GM18951 (cell line): ENCODE measurements around the gene EN2.

Experiments
- POLR2A ChIP-seq: IDR thresholded peaks from 4 replicates; pipeline ENCODE4 v1.6.1; 2011; ENCODE audit warnings: mild to moderate bottlenecking; ENCODE audit not compliant: insufficient read length, insufficient read depth; ENCODE audit errors: extremely low read depth
- in situ Hi-C: fragments of 300-500 bp; cut with MboI; formaldehyde crosslinking; loops from one replicate; pipeline ENCODE4 v1.12.0; 2022; ENCODE audit warnings: low sequenced_read_pairs, mixed read lengths, inconsistent platforms; ENCODE audit not compliant: unreplicated experiment

Gene EN2

GRCh38 chr7:155467846-155468784 lies 10.2 kb downstream of the EN2 start:
- in situ Hi-C loops, result no loop called here

GRCh38 chr7:155468785-155469148 lies 10.8 kb downstream of the EN2 start:
- TF ChIP-seq POLR2A, result no peak
- in situ Hi-C loops, result no loop called here

More at GRCh38 chr7:155467846-155468784, 10.2 kb downstream of the EN2 start:
- TF ChIP-seq POLR2A, result no peak

DNA sequence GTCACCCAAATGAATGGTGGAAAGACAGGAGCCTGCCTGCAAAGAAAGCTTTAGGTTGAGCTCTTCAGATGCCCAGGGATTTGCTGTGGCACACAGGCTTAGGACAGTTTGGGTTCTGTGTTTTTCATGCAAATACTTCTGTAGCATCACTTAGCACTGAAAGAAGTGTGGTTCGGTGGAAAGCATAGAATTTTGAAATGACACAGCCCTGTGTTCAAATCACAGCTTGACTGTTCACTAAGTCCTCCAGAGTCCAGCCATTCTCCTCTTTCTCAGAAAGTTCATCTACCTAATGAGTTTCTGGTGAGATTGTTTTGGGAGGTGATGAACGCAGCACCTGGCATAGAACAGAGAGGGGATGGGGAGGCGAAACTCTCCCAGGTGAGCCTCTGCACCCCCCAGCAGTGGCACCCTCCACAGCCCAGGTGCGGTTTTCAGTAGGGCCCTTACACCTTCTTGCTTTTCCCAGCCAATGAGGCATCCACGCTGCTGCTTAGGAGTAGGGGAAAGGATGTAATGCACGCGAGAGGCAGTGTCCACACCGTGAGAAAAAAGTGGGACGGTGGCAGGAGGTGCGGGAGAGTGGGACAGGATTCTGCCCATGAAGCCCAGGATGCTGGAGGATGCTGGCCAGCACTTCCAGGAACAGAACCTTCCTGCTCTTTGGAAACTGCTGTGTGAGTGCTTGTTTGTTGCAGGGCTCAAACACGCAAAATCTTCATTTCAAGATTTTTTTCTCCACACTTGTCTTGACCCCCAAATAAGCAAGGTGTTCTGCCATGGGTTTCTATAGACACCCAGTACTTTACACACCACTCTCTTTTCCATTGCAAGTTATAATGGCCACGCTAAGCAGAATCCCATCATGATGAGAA lies 11.6 kb downstream of the EN2 start:
- TF ChIP-seq POLR2A, result no peak
- in situ Hi-C loops, result no loop called here

- TF ChIP-seq POLR2A, result no peak
- in situ Hi-C loops, result no loop called here
Measured at GRCh38 chr7:155470186-155470487, 12.2 kb downstream of the EN2 start.

DNA sequence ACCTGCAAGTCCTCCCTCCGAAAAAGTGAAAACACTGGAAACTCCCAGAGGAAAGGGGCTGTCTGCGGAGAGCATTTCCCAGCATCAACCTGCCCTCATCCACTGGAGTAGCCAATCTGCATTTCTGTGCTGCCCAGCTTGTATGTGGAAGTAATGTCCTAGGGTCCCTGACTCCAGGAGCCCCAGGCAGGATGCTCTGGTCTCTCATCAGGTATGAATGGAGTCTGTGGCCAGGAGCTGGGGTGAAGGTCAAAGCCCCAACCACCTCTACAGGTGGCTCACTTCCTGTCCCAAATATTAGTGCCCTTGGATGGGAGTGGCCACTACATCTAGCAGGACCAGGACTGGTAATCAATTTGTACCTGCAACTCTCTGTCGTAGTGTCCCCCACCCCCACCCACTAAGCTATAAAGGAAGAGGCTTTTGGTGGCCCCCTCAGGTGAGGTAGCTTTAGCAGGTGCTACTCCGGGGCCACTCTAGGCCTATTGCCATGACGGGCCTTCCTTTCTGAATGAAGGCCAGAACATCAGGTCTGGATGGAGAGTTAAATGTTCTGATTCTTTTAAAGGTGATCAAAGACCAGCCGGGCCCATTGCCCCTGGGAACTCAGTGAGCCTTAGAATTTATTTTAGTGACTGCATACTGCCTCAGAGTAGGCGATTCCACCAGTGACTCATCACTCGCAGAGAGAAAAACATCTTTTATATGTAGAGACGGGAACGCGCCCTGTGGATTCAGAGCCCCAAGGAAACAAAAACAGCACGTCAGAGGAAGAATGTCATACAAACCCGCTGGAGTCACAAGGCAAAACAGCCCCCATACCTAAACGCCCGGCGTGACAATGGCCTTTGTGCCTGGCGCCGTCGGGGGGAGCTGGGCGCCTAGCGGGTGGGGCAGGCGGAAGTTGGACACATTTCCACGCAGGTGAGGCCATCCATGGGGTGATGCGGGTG lies 13.0 kb downstream of the EN2 start:
- TF ChIP-seq POLR2A, result no peak
- in situ Hi-C loops, result no loop called here

GRCh38 chr7:155471718-155472117 lies 13.8 kb downstream of the EN2 start:
- no peak for TF ChIP-seq POLR2A
- in situ Hi-C loops, result no loop called here

DNA sequence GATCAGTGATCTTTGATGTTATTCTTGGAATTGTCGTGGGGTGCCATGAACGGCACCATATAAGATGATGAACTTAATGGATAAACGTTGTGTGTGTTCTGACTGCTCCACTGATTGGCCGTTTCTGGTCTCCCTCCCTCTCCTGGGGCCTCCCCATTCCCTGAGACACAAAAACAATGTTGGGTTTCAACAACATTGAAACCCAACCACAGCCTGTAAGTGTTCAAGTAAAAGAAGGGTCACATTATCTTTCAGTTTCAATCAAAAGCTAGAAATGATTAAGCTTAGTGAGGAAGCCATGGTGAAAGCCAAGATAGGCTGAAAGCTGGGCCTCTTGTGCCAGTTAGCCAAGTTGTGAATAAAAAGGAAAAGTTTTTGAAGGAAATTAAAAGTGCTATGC lies 19.5 kb downstream of the EN2 start:
- in situ Hi-C loops, result no loop called here
- no peak for TF ChIP-seq POLR2A

DNA sequence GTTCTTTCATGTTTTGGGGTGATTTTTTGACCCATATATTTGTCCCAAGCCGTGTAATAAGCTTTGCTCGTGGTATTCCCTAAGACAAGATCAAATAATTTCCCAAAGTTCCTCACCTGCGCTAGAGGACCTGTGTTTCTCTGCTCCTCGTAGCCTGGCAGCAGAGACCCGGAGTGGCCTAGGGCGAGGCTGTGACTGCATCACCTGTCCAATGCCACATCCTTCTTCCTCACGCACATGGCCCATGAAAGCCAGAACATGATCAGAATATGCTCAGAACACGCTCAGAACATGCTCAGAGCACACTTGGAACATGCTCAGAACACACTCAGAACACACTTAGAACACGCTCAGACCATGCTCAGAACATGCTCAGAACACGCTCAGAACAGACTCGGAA lies 23.8 kb downstream of the EN2 start:
- in situ Hi-C loops, result no loop called here
- TF ChIP-seq POLR2A, result no peak

- in situ Hi-C loops, result no loop called here
- no peak for TF ChIP-seq POLR2A
Measured at GRCh38 chr7:155482511-155483183, 24.7 kb downstream of the EN2 start.

GRCh38 chr7:155483245-155483644 lies 25.3 kb downstream of the EN2 start:
- no peak for TF ChIP-seq POLR2A
- in situ Hi-C loops, result no loop called here

GRCh38 chr7:155483868-155484325 lies 26.0 kb downstream of the EN2 start:
- TF ChIP-seq POLR2A, result no peak
- in situ Hi-C loops, result no loop called here
